ENCODE data around the gene COL23A1.

Gene COL23A1

GRCh38 chr5:178418031-178418430 lies 172.2 kb downstream of the COL23A1 start:
- DNase-seq, result no peak

DNA sequence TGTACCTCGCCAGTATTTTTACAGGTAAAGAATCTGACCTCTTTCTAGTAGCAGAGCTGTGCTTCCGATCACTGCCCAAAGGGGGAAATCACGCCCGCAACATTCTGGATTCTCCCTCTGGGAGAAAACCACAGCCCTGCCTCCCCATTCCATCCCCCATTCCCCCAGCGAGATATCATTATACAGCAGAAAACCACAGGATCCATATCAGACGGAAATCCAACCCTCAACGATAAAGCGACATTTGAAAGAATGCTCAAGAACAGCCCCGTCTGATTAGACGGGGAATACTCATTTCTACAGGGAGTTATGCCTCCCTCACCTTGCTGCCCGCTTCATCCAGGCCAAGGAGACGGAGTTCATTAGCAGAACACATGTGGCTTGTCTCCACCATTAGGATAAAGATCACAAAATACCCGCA lies 172.8 kb downstream of the COL23A1 start:
- no peak for DNase-seq

DNA sequence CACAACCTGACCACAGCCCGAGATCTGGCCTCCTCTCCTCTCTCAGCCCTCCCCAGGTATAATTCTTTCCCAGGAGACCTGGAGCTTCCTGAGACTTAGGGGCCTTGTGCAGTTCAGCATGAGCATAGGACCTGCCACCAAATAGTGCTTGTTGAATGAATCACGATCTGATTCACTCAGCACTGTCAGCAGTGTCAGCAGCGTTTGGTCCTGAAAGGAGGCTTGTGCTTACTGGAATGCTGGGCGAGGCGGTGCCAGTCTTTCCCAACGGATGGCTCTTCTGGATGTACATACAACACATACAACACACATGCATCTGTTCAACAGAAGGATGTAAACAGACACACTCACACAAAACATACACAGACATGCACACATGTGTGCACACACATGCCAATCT lies 173.3 kb downstream of the COL23A1 start:
- DNase-seq, result no peak

DNA sequence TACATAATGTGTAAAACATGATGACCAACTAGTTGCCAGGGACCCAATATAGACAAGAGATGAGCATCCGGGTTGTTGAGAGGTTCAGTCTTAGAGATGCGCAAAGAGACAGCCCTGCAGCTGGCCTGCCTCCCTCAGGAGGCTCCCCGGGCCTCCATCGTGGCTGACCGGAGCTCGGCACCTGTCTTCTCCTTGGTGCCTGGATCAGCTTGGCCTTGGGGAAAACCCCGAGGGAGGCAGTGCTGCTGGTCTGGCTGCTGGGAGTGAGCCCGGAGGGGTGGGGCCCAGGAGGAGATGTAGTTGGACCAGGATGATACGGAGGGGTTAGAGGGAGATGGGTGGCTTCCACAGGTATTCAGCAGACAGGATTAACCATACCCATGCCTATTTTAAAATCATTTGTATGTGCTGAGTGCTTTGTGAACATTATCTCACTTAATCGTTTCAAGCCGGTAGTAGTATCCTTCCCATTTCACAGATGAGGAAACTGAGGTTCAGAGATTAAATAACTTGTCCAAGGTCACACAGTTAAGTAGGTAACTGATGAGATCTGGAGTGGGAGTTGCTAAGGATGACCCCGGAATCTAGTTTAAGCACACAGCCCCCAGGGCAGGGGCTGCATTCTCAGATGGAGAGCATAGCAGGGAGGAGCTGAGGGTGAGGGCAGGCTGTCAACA lies 173.8 kb downstream of the COL23A1 start:
- no peak for DNase-seq

DNA sequence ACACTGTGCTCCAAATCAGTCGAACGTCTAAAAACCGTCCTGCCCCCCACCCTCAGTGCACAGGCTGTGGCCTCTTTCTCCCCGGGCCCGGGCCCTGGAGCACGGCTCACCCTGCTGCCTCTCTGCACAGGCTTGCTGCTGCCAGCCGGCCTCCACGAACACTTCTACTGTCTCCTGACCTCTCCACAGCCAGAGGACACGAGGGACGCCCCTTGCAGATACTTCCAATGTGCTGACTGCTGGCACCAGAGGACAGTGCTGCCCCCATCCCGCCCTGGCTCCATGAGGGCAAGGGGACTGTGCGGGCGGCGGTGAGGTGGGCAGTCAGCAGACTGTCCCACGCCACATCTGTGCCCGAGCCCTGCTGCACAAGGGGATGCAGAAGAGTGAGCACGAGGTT lies 174.8 kb downstream of the COL23A1 start:
- DNase-seq, result no peak

GRCh38 chr5:178413988-178414387 lies 176.2 kb downstream of the COL23A1 start:
- no peak for DNase-seq

DNA sequence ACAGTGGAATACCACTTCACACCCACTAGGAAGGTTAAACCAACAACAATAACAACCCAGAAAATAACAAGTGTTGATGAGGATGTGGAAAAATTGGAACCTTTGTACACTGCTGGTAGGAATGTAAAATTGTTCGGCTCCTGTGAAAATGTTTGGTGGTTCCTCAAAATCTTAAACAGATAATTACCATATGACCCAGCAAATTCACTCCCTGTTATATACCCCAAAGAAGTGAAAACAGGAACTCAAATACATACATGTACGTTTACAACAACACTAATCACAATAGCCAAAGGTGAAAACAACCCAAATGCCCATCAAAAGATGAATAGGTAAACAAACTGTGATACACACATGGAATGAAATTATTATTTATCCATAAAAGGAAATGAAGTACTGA lies 179.1 kb downstream of the COL23A1 start:
- no peak for DNase-seq

GRCh38 chr5:178407646-178408045 lies 182.5 kb downstream of the COL23A1 start:
- no peak for DNase-seq

DNA sequence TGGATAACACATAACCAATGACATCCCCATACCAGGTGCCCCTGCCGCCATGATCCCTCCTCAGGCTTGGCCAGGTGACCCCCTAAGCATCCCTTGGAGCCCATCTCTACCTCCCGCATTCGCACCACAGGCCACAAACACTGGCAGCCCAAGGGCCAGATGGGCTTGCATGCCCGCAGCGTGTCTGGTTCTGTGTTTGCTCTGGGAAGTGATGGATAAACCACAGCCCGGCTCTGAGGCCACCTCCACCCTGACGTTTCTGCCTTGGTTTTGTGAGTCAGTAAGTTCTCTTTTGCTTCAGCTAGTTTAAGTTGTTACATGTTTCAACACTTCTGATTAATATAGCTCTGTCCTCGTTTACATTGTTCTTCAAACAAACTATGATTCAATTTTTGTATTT lies 185.2 kb downstream of the COL23A1 start:
- no peak for DNase-seq

- DNase-seq, result no peak
These were observed 186.1 kb downstream of the COL23A1 start for GRCh38 chr5:178403956-178404600.

DNA sequence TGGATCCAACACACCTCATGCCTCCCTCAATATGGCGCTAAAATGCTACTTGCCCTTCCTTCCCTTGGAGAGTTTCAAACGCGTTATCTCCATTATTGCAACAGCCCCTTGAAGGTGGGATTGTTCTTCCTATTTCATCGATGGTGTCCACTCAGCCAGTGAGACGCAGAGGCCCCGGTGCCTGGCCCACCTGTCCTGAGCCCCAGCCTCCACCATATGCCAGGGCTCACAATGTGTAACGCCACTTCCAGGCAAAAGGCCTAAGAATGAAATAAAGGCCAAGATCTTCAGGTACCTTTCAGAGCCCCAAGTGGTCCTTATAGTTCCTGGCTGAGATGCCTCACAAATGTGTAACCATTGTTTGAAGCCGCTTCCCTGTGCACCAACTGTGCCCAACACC lies 186.8 kb downstream of the COL23A1 start:
- DNase-seq, result no peak

DNA sequence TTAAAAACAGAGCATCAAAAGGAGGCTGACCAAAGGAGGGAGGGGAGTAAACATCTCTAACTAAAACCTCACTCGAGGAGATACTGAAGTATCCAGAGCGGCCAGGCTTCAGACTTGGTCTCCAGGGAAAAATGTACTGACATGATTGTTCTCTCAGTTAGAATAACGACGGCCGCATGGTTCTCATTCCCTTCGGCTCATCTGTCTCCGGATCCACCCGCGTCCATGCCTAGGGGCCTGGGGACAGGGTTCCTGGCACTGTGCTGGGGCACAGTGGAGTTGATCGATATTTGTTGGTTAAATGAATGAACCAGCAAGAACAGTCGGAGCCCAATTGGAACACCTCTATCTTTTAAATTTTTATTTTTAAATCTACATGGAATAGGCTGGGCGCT lies 190.5 kb downstream of the COL23A1 start:
- DNase-seq, result no peak

- DNase-seq, result no peak
These were observed 191.1 kb downstream of the COL23A1 start for GRCh38 chr5:178398901-178399700.

- no peak for DNase-seq
These were observed 193.1 kb downstream of the COL23A1 start for GRCh38 chr5:178396796-178397720.

GRCh38 chr5:178394074-178394473 lies 196.1 kb downstream of the COL23A1 start:
- no peak for DNase-seq

DNA sequence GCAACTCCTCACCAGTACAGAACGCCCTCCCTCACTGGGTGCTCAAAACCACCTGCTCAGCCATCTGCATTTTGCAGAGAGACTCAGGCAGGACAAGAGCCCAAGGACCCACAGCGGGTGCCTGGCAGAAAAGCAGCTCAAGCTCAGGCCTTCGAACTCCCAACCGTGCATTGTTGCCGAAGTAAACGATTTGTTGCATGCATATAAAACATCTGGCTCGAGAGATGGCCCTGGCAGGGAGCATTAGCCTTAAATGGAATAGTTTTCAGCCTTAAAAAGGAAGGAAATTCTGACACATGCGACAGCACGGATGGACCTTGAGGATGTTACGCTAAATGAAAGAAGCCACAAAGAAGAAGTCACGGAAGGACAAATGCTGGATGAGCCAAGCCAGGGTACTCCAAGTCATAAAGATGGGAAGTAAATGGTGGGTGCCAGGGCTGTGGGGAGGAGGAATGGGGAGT lies 197.2 kb downstream of the COL23A1 start:
- no peak for DNase-seq

- DNase-seq, result no peak
These were observed 197.8 kb downstream of the COL23A1 start for GRCh38 chr5:178392386-178392785.

DNA sequence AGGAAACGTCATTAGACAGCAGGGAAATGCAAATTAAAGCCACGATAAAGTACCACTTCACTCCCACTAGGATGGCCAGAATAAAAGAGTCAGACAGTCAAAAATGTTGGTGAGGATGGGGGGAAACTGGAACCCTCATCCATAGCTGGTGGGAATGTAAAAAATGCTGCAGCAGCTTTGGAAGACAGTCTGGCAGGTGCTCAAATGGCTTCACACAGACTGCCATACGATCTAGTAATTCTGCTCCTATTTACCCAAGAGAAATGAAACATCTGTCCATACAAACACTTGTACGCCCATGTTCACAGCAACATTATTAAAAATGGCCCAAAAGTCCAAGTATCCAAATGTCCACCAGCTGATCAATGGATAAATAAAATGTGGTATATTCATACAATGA lies 198.7 kb downstream of the COL23A1 start:
- DNase-seq, result no peak

GRCh38 chr5:178389796-178390195 lies 200.4 kb downstream of the COL23A1 start:
- DNase-seq, result no peak

GRCh38 chr5:178389026-178389729 lies 201.0 kb downstream of the COL23A1 start:
- no peak for DNase-seq

- DNase-seq, result no peak
These were observed 201.7 kb downstream of the COL23A1 start for GRCh38 chr5:178388386-178389025.

- DNase-seq, result no peak
These were observed 202.4 kb downstream of the COL23A1 start for GRCh38 chr5:178387856-178388190.
